WI38 (cell line): ENCODE results near the gene UNC93B1.

Source experiments
- H3K4me3 ChIP-seq: 2 replicates; pipeline ENCODE4 v1.5.1; 2011; ENCODE audit warnings: low read depth, mild to moderate bottlenecking, control low read depth, low read length
- CTCF ChIP-seq: IDR thresholded peaks from 2 replicates; pipeline ENCODE4 v1.5.1; 2012; ENCODE audit warnings: low read depth, mild to moderate bottlenecking, control low read depth, low read length

The UNC93B1 gene

GRCh38 chr11:68010090-68011041 is 6.5 kb upstream of the UNC93B1 start, which contains the start of gene ALDH3B1:
ALDH3B1 (plus strand) TSS chr11:68010327; CDS start chr11:68015298, 4,971 bp downstream.
- H3K4me3 ChIP-seq = peak within 1 kb of the TSS; percentile 55
- no peak for TF ChIP-seq CTCF

DNA sequence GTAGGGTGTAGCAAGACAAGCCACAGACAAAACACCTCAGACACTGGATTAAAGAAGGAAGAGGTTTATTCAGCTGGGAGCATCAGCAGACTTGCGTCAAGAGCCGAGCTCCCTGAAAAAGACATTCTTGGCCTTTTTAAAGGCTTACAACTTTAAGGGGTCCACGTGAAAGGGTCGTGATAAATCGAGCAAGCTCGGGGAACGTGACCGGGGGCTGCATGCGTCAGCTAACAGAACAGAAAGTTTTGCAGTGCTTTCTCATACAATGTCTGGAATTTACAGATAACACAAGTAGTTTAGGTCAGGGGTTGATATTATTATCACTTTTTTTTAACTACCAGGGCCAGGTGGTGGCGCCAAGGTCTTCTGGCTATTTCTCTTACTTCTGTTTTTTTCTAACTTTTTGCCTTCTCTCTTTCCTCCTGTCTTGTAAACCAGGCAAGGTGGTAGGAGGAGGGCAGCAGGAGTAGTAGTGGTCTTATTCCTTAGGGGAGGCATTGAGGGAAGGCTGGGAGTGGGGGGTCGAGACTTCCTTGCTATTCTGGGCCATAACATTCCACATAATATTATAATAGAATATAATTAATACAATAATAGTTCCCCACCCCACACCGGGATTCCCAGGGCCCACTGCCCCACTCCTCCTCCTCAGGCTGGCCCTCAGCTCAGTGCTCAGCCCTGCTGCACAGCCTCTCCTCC is 5.6 kb upstream of the UNC93B1 start:
- no peak for TF ChIP-seq CTCF
- H3K4me3 ChIP-seq = peak overlapping the region; percentile 55

GRCh38 chr11:68008381-68009337 is 4.8 kb upstream of the UNC93B1 start:
- H3K4me3 ChIP-seq = no peak overlapping the region
- no peak for TF ChIP-seq CTCF

DNA sequence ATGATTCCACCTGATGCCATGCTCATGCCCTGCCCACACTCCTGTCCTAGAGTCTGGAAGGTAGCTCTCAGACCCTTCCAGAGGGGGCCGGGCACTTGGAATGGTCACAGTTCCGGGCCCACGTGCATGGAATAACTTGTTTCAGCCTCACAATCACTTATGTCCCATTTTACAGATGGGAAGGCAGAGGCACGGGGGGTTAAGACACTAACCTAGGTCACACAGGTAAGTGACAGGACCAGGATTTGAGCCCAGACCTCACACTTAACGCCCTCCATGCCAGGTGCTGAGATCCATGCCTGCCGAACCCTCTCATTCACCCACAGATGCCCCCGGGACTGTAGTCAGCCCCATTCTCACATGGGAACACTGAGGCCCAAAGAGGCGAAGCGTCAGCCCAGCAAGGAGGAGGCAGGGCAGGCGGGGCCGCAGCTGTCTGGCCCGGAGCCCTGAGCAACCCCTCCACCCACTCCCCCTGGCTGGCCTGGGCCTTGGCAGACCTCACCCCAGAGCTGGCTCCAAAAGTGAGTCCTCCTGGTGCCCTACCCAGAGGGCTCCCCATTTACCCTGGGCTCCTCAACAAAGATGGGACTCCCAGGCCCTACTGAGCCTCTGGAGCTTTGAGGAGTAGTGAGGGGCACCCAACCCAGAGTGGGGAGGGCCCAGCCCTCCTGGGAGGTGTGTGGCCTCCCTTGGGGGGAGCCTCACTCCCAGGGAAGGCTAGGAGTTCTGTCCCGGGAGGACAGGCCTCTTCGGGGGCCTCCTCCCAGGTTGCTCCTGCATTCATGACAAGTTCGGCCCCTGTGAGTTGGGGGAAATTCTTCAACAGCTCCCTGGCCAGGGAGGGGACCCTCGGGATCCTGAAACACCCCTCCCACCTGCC is 3.8 kb upstream of the UNC93B1 start:
- H3K4me3 ChIP-seq = no peak overlapping the region
- TF ChIP-seq CTCF = no peak

DNA sequence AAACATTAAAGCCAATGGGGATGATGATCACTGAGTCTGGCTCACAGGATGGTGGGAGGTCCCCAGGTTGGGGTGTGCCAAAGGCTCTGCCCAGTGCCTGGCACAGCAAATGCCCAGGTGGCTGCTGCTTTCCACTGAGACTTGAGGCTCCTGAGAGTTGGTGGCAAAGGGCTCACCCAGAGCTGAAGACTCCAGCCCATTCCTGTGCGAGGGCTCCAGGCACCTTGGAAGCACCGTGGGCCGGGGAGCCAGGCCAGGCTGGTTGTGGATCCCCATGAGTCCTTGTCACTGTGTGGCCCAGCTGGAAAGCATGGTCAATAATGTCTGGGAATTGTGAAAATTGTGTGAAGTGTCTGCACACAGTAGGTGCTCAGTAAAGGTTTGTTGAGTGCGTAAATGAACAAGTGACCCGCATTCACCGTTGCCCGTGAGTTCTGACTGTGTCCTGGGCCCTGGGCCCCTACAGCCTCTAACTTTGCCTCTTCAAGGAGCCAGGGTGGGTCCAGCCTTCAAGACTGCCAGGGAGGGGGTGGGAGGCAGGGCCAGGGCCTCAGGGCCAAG is 2.8 kb upstream of the UNC93B1 start:
- no peak for TF ChIP-seq CTCF

More for the DNA sequence above, 2.8 kb upstream of the UNC93B1 start:
- no peak overlapping the region for H3K4me3 ChIP-seq
